ENCODE data around the gene WIZ. TPM values are rescaled to one million over a fixed set of nuclear protein-coding genes. Genes with fewer than 3 reads are reported as not detected.

Gene WIZ
- total RNA-seq, 2 donors from 2014 or later = 13.4 to 14.8 TPM

DNA sequence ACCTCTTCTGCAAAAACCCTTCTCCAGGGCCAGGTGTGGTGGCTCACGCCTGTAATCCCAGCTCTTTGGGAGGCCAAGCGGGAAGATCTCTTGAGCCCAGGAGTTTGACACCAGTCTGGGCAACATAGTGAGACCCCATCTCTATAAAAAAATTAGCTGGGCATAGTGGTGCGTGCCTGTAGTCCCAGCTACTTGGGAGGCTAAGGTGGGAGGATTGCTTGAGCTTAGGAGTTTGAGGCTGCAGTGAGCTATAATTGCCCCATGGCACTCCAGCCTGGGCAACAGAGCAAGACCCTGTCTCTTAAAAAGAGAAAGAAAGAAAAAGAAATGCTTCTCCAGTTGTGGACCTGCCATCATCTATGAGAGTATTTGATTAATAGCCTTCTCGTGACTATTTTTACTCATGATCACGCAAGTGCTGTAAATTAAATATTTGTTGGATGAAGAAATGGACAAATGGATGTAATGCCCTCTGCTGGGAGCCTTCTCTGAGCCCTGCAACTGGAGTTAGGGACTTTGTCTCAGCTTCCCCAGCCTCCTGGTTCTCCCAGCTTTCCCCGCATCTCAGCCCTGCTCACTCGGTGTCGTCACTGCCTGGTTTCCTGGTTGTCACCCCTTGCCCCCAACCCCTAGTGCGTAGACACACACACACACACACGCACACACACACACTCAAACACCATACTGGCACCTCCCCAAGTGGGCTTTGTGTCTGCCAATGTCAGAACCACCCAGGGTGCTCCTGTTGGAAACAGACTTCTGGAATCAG lies 12.2 kb downstream of the WIZ start:
- Mint-ChIP-seq H3K4me3 (no peak overlapping the region), H3K4me1 (ENCODE audit: low read depth) (peaks cover 13% of the 10 kb centered on the region), H3K27ac (no peak overlapping the region), H3K27me3 (ENCODE audit: low read depth) (no peaks in the 10 kb centered on the region), H3K36me3 (ENCODE audit: insufficient read depth in 2 of 2) (peaks cover 0 to 2% of the 10 kb centered on the region in 2 donors), H3K9me3 (no peaks in the 10 kb centered on the region)
- ATAC-seq (replicated peaks in 1 of 2) = no peak
- no peak for DNase-seq

DNA sequence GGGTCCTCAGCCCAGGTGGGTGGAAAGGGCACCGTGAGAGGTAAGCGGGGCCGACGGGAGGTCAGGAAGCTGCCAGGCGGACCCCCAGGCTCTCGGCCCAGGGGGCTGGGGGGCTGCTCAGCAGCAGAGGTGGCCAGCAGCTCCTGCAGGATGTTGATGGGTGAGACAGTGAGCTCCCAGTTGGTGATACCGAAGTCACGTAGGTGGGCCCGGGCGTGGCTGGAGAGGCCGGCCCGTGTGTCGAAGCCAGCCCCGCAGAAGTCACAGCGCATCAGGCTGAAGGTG lies 13.0 kb downstream of the WIZ start:
- no peak for ATAC-seq (replicated peaks in 1 of 2)

DNA sequence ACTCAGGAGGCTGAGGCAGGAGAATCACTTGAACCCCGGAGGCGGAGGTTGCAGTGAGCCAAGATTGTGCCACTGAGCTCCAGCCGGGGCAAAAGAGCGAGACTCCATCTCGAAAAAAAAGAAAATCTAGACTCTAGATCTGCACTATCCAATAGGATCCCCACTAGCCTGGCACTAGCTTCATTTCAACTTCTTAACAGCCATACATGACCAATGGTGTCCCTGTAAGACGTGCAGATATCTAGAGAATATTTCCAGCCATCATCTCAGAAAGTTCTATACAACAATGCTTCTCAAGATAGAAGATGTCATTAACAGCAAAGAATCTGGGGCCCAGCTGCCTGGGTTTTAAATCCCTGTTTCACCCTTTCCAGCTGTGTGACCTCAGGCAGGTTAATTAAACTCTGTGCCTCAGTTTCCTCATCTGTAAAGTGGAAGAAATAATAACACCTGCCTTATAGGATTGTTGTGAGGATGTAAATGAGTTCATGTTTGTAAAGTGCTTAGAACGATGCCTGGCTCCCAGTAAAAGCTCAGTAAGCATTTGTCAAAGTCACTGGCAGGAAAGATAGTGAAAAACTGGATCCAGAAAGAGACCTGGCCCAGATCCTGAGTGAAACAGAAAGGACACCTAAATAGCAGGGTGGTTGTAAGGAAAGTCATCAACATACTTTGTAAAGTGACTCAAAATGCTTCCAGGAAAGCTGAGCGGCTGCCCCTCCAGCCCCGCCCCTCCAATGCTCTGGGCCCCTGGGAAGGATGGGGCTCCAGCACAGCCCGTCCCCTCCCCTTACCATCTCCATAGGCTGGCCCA lies 13.5 kb downstream of the WIZ start:
- Mint-ChIP-seq H3K4me3 (no peak overlapping the region), H3K27me3 (ENCODE audit: low read depth) (no peaks in the 10 kb centered on the region), H3K4me1 (ENCODE audit: low read depth) (peaks cover 21% of the 10 kb centered on the region), H3K27ac (peak overlapping the region; percentile 72), H3K36me3 (ENCODE audit: insufficient read depth in 2 of 2) (peaks cover 4 to 5% of the 10 kb centered on the region in 2 donors), H3K9me3 (no peaks in the 10 kb centered on the region)
- DNase-seq (no peak), ATAC-seq (replicated peaks in 1 of 2) (no peak)

More for the DNA sequence above, 13.0 kb downstream of the WIZ start:
- Mint-ChIP-seq H3K4me1 (ENCODE audit: low read depth) (peaks cover 16% of the 10 kb centered on the region), H3K27me3 (ENCODE audit: low read depth) (no peaks in the 10 kb centered on the region), H3K36me3 (ENCODE audit: insufficient read depth in 2 of 2) (peaks cover 2 to 3% of the 10 kb centered on the region in 2 donors), H3K4me3 (no peak overlapping the region), H3K9me3 (no peaks in the 10 kb centered on the region), H3K27ac (no peak overlapping the region)
- no peak for DNase-seq

DNA sequence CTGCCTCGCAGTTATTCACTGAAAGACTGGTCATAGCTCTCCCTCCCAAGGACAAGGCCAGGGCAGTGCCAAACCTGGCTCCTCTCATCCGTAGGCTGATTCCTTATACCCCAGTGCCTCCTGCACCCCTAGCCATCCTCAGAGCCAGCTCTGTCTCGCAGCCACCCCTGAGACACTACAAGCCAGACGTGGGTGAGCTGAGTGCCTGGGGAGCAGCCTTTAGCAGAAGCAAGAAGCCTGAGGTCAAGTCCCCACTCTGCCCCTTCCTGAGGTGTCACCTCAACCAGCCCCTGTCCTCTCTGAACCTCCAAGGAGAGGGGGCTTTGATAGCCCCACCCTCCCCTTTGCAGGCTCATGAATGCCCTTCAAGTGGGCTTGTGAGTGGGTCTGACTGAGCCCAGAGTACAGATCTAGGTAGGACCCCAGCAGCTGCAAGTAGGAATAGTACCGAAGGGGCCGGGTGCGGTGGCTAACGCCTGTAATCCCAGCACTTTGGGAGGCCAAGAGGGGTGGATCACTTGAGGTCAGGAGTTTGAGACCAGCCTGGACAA lies 16.2 kb downstream of the WIZ start:
- no peak for DNase-seq

DNA sequence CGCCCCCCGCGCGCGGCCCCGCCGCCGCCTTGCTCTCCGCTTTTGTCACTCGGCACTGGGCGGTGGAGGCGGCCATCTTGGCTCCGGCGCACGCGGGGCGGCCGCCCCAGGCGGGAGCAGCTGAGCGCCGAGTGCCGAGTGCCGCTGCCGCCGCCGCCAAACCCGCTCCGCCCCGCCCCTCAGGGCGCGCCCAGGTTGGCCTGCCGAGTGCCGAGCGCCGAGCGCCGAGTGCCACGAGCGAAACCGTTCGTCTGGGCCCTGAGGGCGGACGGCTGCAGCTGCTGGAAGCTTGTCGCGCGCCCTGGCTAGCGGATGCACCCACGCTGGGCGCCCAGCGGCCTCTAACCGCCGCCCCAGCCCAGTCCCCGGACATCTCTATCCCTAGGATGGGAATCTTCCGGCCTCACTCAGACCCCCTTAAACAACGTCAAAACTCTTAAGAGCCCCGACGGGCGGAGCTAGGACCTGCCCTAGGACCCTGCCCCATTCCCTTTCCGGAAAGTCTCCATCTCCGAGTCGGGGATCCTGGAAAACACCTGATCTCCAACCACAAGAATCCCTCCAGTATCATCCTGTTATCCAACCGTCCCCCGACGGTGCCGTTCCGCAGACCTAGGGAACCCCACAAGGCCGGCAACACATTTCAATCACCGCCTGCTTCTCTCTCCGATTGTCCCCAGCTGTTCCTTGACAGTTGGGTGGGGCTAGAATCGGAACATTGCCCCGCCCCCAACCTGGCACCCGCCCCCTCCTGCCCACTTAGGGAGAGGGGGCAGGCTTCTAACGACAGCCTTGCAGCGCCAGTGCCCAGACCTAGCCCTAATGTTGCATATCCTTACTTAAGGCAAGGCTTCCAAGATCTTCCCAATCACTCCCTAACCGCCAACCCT lies 16.9 kb downstream of the WIZ start:
- H3K9me3 Mint-ChIP-seq = no peaks in the 10 kb centered on the region
- peaks cover 32% of the 10 kb centered on the region for H3K4me1 Mint-ChIP-seq (ENCODE audit: low read depth)
- H3K36me3 Mint-ChIP-seq (ENCODE audit: insufficient read depth in 2 of 2) = peaks cover 5 to 8% of the 10 kb centered on the region in 2 donors
- peak overlapping the region; percentile 75 for H3K27ac Mint-ChIP-seq
- ATAC-seq (replicated peaks in 1 of 2) (peak; percentile 91 to 93), DNase-seq (peak; percentile 96 to 97)
- peak overlapping the region; percentile 89 to 97 for H3K4me3 Mint-ChIP-seq
- H3K27me3 Mint-ChIP-seq (ENCODE audit: low read depth) = no peaks in the 10 kb centered on the region

More for the DNA sequence above, 16.2 kb downstream of the WIZ start:
- peaks cover 32% of the 10 kb centered on the region for H3K4me1 Mint-ChIP-seq (ENCODE audit: low read depth)
- peak overlapping the region; percentile 89 to 97 for H3K4me3 Mint-ChIP-seq
- no peaks in the 10 kb centered on the region for H3K9me3 Mint-ChIP-seq
- no peaks in the 10 kb centered on the region for H3K27me3 Mint-ChIP-seq (ENCODE audit: low read depth)
- ATAC-seq (replicated peaks in 1 of 2) = no peak
- H3K36me3 Mint-ChIP-seq (ENCODE audit: insufficient read depth in 2 of 2) = peaks cover 5 to 6% of the 10 kb centered on the region in 2 donors
- peak overlapping the region; percentile 75 for H3K27ac Mint-ChIP-seq

DNA sequence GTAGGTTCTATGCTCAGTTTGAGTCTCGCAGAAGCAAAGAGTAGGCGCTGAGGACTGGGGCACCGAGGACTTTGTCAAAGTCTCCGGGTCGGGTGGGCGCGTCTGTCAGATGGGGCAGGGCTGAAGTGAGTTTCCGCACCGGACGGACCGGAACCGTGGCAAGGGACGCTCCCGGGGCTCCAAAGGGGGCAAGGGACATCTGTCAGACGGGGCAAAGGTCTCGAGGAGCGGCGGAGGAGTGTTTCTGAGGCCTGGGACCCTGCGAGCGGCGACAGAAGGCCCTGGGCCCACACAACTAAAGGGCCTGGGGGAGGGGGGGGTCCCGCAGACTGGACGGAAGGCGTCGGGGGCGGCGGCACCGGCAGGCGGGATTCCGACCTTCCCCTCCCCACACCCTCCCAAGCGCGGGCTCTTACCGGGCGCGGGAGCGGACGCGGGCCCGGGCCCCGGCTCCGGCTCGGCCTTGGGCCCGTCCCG lies 17.7 kb downstream of the WIZ start:
- Mint-ChIP-seq H3K27ac (peak overlapping the region; percentile 93), H3K9me3 (no peaks in the 10 kb centered on the region), H3K4me1 (ENCODE audit: low read depth) (peaks cover 36% of the 10 kb centered on the region), H3K36me3 (ENCODE audit: insufficient read depth in 2 of 2) (peaks cover 5 to 8% of the 10 kb centered on the region in 2 donors), H3K4me3 (peak overlapping the region; percentile 97 to 99), H3K27me3 (ENCODE audit: low read depth) (no peaks in the 10 kb centered on the region)
- ATAC-seq (replicated peaks in 1 of 2) (peak; percentile 8 to 18), DNase-seq (peak; percentile 39 to 46)

DNA sequence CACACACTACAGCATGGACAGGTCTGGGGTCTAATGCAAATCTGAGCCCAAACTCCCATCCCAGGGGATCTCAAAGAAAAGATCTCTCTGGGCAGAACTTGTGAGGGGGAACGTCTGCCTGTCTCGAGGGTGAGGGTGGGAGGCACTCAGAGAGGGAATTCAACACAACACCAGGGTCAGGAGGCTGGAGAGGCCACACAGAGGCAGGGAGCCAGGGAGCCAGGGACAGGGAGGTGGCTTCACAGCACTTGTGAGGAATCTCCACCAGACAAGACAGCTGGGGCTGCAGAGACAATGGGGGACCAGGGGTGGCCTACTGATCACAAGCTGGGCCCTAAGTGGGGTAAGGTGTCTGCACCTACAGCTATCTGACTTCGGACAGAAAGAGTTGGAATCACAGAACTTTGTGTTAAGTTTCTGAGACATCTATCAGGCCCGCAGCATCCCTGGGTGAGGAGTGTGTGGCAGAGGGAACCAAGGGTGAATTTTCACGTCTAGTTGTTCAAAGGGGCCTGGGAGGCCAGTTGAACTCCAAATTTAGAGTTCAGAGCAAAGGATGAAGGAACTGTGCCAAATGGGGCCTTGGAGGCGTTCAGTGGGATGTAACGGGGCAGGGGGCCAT lies 18.2 kb downstream of the WIZ start:
- Mint-ChIP-seq H3K4me3 (peak overlapping the region; percentile 97 to 99), H3K27me3 (ENCODE audit: low read depth) (no peaks in the 10 kb centered on the region), H3K9me3 (no peaks in the 10 kb centered on the region), H3K27ac (peak overlapping the region; percentile 93), H3K4me1 (ENCODE audit: low read depth) (peaks cover 36% of the 10 kb centered on the region), H3K36me3 (ENCODE audit: insufficient read depth in 2 of 2) (peaks cover 7 to 10% of the 10 kb centered on the region in 2 donors)
- DNase-seq (no peak), ATAC-seq (replicated peaks in 1 of 2) (no peak)

DNA sequence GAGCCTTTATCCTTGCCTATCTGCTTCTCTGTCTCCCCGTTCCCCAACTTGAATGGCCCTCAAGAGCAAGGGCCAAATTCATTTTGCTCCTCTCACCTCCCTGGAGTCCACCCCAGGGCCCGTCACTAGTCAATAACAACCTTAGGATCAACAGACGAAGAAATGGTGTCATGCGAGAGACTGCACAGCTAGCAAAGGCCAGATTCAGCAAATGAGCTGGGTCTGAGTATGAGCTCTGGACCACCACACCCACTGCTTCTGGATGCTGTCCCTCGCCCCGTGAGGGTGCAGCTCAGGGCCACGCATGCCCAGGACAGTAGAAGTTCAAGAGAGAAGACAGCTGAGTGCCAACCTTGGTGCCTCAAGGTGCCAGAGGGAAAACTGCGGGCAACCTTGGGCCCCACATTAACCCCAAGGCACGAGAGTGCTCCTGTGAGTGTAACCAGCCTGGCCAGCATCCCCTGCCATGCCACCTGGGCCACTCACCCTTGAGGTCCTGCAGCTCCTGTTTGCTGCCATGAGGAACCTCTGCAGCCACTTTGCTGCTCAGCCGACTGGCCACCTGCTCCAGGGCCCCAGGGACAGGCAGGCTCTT lies 19.1 kb downstream of the WIZ start:
- no peak for ATAC-seq (replicated peaks in 1 of 2)
- Mint-ChIP-seq H3K4me3 (peak overlapping the region; percentile 97 to 99), H3K36me3 (ENCODE audit: insufficient read depth in 2 of 2) (peaks cover 13 to 16% of the 10 kb centered on the region in 2 donors), H3K9me3 (no peaks in the 10 kb centered on the region), H3K27me3 (ENCODE audit: low read depth) (no peaks in the 10 kb centered on the region), H3K4me1 (ENCODE audit: low read depth) (peaks cover 32% of the 10 kb centered on the region), H3K27ac (no peak overlapping the region)
- no peak for DNase-seq

DNA sequence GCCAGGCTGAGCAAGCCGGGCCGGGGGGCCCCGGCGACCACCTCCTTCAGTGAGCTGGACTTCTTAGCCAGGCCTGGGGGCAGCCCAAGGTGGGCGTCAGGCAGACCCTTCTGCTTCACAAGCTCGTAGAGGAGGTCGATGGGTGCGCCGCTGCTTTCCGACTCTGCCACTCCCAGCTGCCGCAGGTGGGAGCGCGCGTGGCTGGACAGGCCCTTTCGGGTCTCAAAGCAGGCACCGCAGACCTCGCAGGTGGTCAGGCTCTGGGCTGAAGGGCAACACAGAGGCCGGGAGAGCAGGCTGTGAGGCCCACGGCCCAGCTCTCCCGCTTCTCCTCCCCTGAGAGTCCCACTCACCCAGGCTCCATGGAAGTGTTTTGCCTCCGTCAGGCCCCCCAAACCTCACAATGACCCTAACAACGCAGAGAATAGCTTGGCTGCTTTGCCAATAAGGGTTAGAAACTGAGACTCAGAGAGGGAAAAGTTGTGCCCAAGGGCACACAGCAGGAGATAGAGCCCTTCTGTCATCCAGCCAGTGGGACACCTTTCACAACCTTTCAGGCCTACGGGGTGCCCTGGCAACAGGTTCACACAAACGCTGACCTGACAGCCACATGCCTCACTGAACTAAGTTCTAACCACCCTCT lies 19.8 kb downstream of the WIZ start:
- DNase-seq (no peak), ATAC-seq (replicated peaks in 1 of 2) (no peak)
- Mint-ChIP-seq H3K27me3 (ENCODE audit: low read depth) (no peaks in the 10 kb centered on the region), H3K4me3 (no peak overlapping the region), H3K4me1 (ENCODE audit: low read depth) (peaks cover 32% of the 10 kb centered on the region), H3K27ac (no peak overlapping the region), H3K36me3 (ENCODE audit: insufficient read depth in 2 of 2) (peaks cover 13 to 17% of the 10 kb centered on the region in 2 donors), H3K9me3 (no peaks in the 10 kb centered on the region)

DNA sequence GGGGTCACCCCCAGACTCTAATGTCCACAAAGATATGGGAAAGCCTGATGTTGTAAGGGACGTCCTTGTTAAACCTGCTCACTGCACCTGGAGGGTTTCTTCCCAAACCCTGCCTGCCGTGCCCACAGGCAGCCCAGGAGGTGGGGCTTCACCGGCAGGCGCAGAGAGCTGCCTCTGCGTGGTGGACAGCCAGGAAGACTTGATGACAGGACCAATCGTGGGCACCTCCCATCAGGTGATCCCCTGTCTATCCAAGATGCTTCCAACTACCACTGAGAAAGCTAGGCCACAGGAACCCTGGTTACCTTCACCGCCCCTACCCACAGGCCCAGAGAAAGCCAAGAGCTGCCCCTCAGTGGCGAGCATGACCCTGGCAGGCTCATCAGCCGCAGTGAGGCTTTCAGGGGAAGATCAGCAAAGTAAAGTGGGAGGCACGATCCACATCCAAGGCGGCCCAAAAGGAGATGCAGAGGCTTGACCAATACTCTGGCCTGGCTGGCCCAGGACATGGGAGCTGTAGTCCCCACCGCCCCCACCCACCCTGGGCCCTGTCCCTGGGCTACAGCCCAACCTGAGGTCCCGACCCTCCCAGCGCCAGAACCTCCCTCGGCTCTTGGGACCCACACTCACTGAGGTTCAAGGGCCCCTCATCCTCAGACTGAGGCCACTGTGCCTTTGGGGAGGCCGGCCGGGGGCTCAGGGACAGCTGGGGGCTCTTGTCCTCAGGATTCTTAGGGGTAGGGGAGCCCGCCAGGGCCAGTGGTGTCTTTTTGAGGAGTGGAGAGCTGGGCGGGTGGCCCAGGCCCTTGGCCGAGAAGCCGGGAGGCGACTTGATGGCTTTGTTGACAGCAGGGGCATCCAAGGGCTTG lies 20.6 kb downstream of the WIZ start:
- Mint-ChIP-seq H3K9me3 (no peaks in the 10 kb centered on the region), H3K27me3 (ENCODE audit: low read depth) (no peaks in the 10 kb centered on the region), H3K4me1 (ENCODE audit: low read depth) (peaks cover 32% of the 10 kb centered on the region), H3K4me3 (no peak overlapping the region), H3K36me3 (ENCODE audit: insufficient read depth in 2 of 2) (peaks cover 13 to 17% of the 10 kb centered on the region in 2 donors), H3K27ac (no peak overlapping the region)
- no peak for ATAC-seq (replicated peaks in 1 of 2)
- no peak for DNase-seq

DNA sequence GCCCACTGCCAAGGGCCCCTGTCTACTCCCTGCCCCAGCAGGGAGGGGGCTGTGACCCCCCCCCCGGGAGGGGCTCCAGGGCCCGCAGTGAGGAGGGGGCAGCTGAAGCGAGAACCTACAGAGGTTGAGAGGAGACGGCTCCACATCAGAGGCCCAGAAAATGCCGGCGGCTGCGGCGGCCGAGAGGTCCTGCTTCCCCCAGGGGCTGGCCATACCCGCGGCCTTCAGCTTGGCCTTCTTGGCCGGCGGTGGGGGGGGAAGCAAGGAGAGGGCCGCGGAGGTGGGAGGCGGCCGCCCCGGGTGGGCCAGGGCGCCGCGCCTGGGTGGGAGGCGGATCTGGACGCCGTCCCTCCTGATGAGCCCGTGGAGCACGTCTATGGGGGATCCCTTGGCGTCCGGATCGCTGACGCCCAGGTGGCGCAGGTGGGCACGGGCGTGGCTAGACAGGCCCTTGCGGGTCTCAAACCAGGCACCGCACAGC lies 21.7 kb downstream of the WIZ start:
- no peak for DNase-seq
- no peak overlapping the region for H3K27ac Mint-ChIP-seq
- H3K36me3 Mint-ChIP-seq (ENCODE audit: insufficient read depth in 2 of 2) = peaks cover 16 to 23% of the 10 kb centered on the region in 2 donors
- no peaks in the 10 kb centered on the region for H3K27me3 Mint-ChIP-seq (ENCODE audit: low read depth)
- H3K4me1 Mint-ChIP-seq (ENCODE audit: low read depth) = peaks cover 25% of the 10 kb centered on the region
- ATAC-seq (replicated peaks in 1 of 2) = no peak
- H3K4me3 Mint-ChIP-seq = no peak overlapping the region
- no peaks in the 10 kb centered on the region for H3K9me3 Mint-ChIP-seq

Measured in activated T-cell treated with anti-CD3 and anti-CD28 coated beads, Interleukin-2, amount 50 U/mL, for 72 hours (primary cell).